Calu3 (cell line): ENCODE data around the gene TBC1D19. TPM values are rescaled to one million over a fixed set of nuclear protein-coding genes. Genes with fewer than 3 reads are reported as not detected.

Source experiments
- BruUV-seq: library from RNA; stranded (reverse); fragments of 400-500 nt; replicated peaks from 2 replicates; lab custom pipeline; 2021; lab: Mats Ljungman, UMichigan
- CTCF ChIA-PET: fragments of 300-600 bp; sonication (Branson Sonifier 250); formaldehyde crosslinking; loops from one replicate; lab custom pipeline; 2022; ENCODE audit warnings: antibody characterized with exemption; lab: Charles Lee
- DNase-seq: peaks from one replicate; pipeline ENCODE4 v3.0.0; 2022
- H3K27ac Mint-ChIP-seq: one replicate; pipeline ENCODE4 v1.8.0; 2022; ENCODE audit warnings: mixed read lengths; ENCODE audit not compliant: unreplicated experiment
- H3K27me3 Mint-ChIP-seq: one replicate; pipeline ENCODE4 v1.8.0; 2022; ENCODE audit warnings: mixed read lengths; ENCODE audit not compliant: unreplicated experiment
- H3K36me3 Mint-ChIP-seq: one replicate; pipeline ENCODE4 v1.8.0; 2022; ENCODE audit warnings: mild to moderate bottlenecking, moderate library complexity, mixed read lengths; ENCODE audit not compliant: insufficient read depth, unreplicated experiment
- H3K4me1 Mint-ChIP-seq: one replicate; pipeline ENCODE4 v1.8.0; 2022; ENCODE audit warnings: mild to moderate bottlenecking, low read depth, mixed read lengths; ENCODE audit not compliant: unreplicated experiment
- H3K4me3 Mint-ChIP-seq: one replicate; pipeline ENCODE4 v1.8.0; 2022; ENCODE audit warnings: mild to moderate bottlenecking, low read depth, moderate library complexity, mixed read lengths; ENCODE audit not compliant: unreplicated experiment
- H3K9me3 Mint-ChIP-seq: one replicate; pipeline ENCODE4 v1.8.0; 2022; ENCODE audit warnings: low read depth, mixed read lengths; ENCODE audit not compliant: unreplicated experiment
- CTCF ChIP-seq: fragments of 200-600 bp; IDR thresholded peaks from one replicate; pipeline ENCODE4 v1.8.0; 2022; ENCODE audit warnings: antibody characterized with exemption; ENCODE audit not compliant: unreplicated experiment
- intact Hi-C: fragments of 100-400 bp; cut with micrococcal nuclease; formaldehyde crosslinking; loops from one replicate; pipeline ENCODE4 v1.10.0; 2022; ENCODE audit not compliant: unreplicated experiment
- total RNA-seq: library from RNA; stranded (reverse); gene quantifications from 2 replicates; pipeline ENCODE4 v1.2.3, GENCODE V29; 2022

Gene TBC1D19
- total RNA-seq, 1 experiment from 2014 or later, result 5.5 TPM

- CTCF ChIA-PET, result no interaction called here
- H3K36me3 Mint-ChIP-seq, result no peaks in the 10 kb centered on the region
- TF ChIP-seq CTCF, result no peak
- H3K9me3 Mint-ChIP-seq, result peaks cover 7% of the 10 kb centered on the region
- no peak overlapping the region for H3K4me3 Mint-ChIP-seq
- no peaks in the 10 kb centered on the region for H3K27me3 Mint-ChIP-seq
- H3K4me1 Mint-ChIP-seq, result no peaks in the 10 kb centered on the region
- no TSS peak for BruUV-seq
- H3K27ac Mint-ChIP-seq, result no peak overlapping the region
- intact Hi-C loops, result no loop called here
- no peak for DNase-seq
Measured at GRCh38 chr4:26682436-26682835, 98.6 kb downstream of the TBC1D19 start.

GRCh38 chr4:26685250-26685649 lies 101.4 kb downstream of the TBC1D19 start:
- no peak for DNase-seq
- H3K27me3 Mint-ChIP-seq, result no peaks in the 10 kb centered on the region
- CTCF ChIA-PET, result no interaction called here
- no peak for TF ChIP-seq CTCF
- no peak overlapping the region for H3K4me3 Mint-ChIP-seq
- no peaks in the 10 kb centered on the region for H3K4me1 Mint-ChIP-seq
- intact Hi-C loops, result no loop called here
- no peak overlapping the region for H3K27ac Mint-ChIP-seq
- no peaks in the 10 kb centered on the region for H3K36me3 Mint-ChIP-seq
- BruUV-seq, result no TSS peak
- H3K9me3 Mint-ChIP-seq, result no peaks in the 10 kb centered on the region

- Mint-ChIP-seq H3K27ac (no peak overlapping the region), H3K4me1 (no peaks in the 10 kb centered on the region), H3K27me3 (no peaks in the 10 kb centered on the region), H3K4me3 (no peak overlapping the region), H3K36me3 (no peaks in the 10 kb centered on the region), H3K9me3 (no peaks in the 10 kb centered on the region)
- intact Hi-C loops, result no loop called here
- TF ChIP-seq CTCF, result no peak
- no TSS peak for BruUV-seq
- DNase-seq, result no peak
- CTCF ChIA-PET, result no interaction called here
Measured at GRCh38 chr4:26687728-26688127, 103.8 kb downstream of the TBC1D19 start.

GRCh38 chr4:26690506-26690905 lies 106.6 kb downstream of the TBC1D19 start:
- no peak overlapping the region for H3K4me3 Mint-ChIP-seq
- no TSS peak for BruUV-seq
- H3K4me1 Mint-ChIP-seq, result no peaks in the 10 kb centered on the region
- intact Hi-C loops, result no loop called here
- DNase-seq, result no peak
- CTCF ChIA-PET, result no interaction called here
- no peak overlapping the region for H3K27ac Mint-ChIP-seq
- no peak for TF ChIP-seq CTCF
- H3K27me3 Mint-ChIP-seq, result no peaks in the 10 kb centered on the region
- no peaks in the 10 kb centered on the region for H3K36me3 Mint-ChIP-seq
- peaks cover 3% of the 10 kb centered on the region for H3K9me3 Mint-ChIP-seq
